ENCODE measurements around the gene RECQL5.
"Not testable (repeated sequence)": the region's sequence is repeated elsewhere in the genome, so short reads cannot be mapped to it uniquely, and the experiment has no call there.

The RECQL5 gene

GRCh38 chr17:75590314-75590761 lies 76.6 kb downstream of the RECQL5 start:
- no peak for DNase-seq

- DNase-seq: no peak
Measured at GRCh38 chr17:75589919-75590303, 77.0 kb downstream of the RECQL5 start.

GRCh38 chr17:75589012-75589918 lies 77.7 kb downstream of the RECQL5 start:
- DNase-seq: peak; percentile 94

- DNase-seq: peak; percentile 5
Measured at GRCh38 chr17:75588596-75589011, 78.3 kb downstream of the RECQL5 start.

GRCh38 chr17:75587675-75588595 lies 79.0 kb downstream of the RECQL5 start, which contains the start of gene MYO15B:
Gene MYO15B, plus strand, starts transcription at chr17:75587800. Its CDS starts 258 bp downstream, at chr17:75588058.
- peak; percentile 65 for DNase-seq

- DNase-seq: no peak
Measured at GRCh38 chr17:75584849-75585175, 82.1 kb downstream of the RECQL5 start.

GRCh38 chr17:75583197-75583596 lies 83.8 kb downstream of the RECQL5 start:
- DNase-seq: not testable (repeated sequence)

GRCh38 chr17:75581121-75581725 lies 85.7 kb downstream of the RECQL5 start:
- peak; percentile 44 for DNase-seq
